ENCODE results near the gene CUL3. TPM values are rescaled to one million over a fixed set of nuclear protein-coding genes. Genes with fewer than 3 reads are reported as not detected.

The CUL3 gene
- total RNA-seq, 1 experiment from 2014 or later: 140 TPM

DNA sequence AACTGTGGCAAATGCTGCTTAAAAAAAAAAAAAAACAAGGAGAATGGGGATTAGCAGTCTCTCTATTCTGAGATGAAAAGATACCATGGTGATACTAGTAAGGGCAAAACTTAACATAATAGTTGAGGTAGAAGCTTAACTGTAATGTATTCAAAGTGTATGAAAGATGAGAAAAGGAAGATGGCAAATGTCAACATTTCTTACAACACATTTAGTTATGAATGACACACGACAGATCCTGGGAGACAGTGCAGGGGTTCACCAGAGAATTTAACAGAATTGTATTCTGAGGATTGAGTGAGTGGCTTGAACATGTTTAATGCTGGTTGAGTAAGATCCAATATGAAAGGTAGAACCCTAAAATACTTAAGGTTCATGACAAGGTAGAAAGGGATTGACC lies 52.7 kb downstream of the CUL3 start:
- no peaks in the 10 kb centered on the region for H3K9me3 ChIP-seq (ENCODE audit: low read depth, low read length, poor library complexity, severe bottlenecking)
- H3K27ac ChIP-seq (ENCODE audit: low read depth, low read length, poor library complexity, severe bottlenecking): no peak overlapping the region
- ChIA-PET CTCF (no interaction called here), POLR2A (ENCODE audit: low non-redundant PET) (no interaction called here)
- no peak overlapping the region for H3K4me3 ChIP-seq (ENCODE audit: low read depth, low read length, poor library complexity, severe bottlenecking)
- peaks cover 3% of the 10 kb centered on the region for H3K36me3 ChIP-seq (ENCODE audit: insufficient read depth, low read length, poor library complexity, severe bottlenecking)
- intact Hi-C loops (cut with micrococcal nuclease; ENCODE audit: unreplicated experiment): no loop called here
- peaks cover 11% of the 10 kb centered on the region for H3K4me1 ChIP-seq (ENCODE audit: insufficient read depth, low read length, poor library complexity, severe bottlenecking)
- no peaks in the 10 kb centered on the region for H3K27me3 ChIP-seq (replicated peaks; ENCODE audit: insufficient read depth, low read depth, low read length, poor library complexity)
- DNase-seq (ENCODE audit: low spot score): no peak
- BruUV-seq (replicated peaks): no TSS peak
- TF ChIP-seq, protein P1, sequence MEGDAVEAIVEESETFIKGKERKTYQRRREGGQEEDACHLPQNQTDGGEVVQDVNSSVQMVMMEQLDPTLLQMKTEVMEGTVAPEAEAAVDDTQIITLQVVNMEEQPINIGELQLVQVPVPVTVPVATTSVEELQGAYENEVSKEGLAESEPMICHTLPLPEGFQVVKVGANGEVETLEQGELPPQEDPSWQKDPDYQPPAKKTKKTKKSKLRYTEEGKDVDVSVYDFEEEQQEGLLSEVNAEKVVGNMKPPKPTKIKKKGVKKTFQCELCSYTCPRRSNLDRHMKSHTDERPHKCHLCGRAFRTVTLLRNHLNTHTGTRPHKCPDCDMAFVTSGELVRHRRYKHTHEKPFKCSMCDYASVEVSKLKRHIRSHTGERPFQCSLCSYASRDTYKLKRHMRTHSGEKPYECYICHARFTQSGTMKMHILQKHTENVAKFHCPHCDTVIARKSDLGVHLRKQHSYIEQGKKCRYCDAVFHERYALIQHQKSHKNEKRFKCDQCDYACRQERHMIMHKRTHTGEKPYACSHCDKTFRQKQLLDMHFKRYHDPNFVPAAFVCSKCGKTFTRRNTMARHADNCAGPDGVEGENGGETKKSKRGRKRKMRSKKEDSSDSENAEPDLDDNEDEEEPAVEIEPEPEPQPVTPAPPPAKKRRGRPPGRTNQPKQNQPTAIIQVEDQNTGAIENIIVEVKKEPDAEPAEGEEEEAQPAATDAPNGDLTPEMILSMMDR (conservative IDR thresholded peaks at IDR 0.05; ENCODE audit: low read depth, low read length): no peak
- no peak for TF ChIP-seq EZH2 (IDR thresholded peaks at IDR 0.05; ENCODE audit: borderline replicate concordance, low read depth, low read length, poor library complexity, severe bottlenecking)

DNA sequence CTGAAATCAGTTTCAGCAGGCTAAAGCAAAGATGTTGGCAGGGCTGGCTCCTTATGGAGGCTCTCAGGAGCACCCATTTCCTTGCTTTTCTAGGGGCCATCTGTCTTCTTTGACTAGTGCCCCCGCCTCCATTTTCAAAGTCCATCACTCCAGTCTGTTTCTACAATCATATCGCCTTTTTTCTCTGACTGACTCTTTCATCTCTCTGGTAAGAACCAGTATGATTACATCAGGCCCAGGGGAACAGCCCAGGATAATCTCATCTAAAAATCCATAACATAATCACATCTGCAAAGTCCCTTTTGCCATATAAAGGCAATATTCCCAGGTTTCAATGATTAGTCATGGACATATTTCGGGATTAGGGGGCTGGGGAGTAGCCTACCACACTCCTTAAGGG lies 57.0 kb downstream of the CUL3 start:
- intact Hi-C loops (cut with micrococcal nuclease; ENCODE audit: unreplicated experiment): no loop called here
- H3K4me1 ChIP-seq (ENCODE audit: insufficient read depth, low read length, poor library complexity, severe bottlenecking): peaks cover 16% of the 10 kb centered on the region
- TF ChIP-seq, protein P1 (conservative IDR thresholded peaks at IDR 0.05; ENCODE audit: low read depth, low read length): no peak
- no peak for TF ChIP-seq EZH2 (IDR thresholded peaks at IDR 0.05; ENCODE audit: borderline replicate concordance, low read depth, low read length, poor library complexity, severe bottlenecking)
- POLR2A ChIA-PET (ENCODE audit: low non-redundant PET): no interaction called here
- no peak for DNase-seq (ENCODE audit: low spot score)
- no TSS peak for BruUV-seq (replicated peaks)
- CTCF ChIA-PET: no interaction called here
- H3K27ac ChIP-seq (ENCODE audit: low read depth, low read length, poor library complexity, severe bottlenecking): no peak overlapping the region
- no peaks in the 10 kb centered on the region for H3K27me3 ChIP-seq (replicated peaks; ENCODE audit: insufficient read depth, low read depth, low read length, poor library complexity)
- H3K9me3 ChIP-seq (ENCODE audit: low read depth, low read length, poor library complexity, severe bottlenecking): no peaks in the 10 kb centered on the region
- peaks cover 3% of the 10 kb centered on the region for H3K36me3 ChIP-seq (ENCODE audit: insufficient read depth, low read length, poor library complexity, severe bottlenecking)
- no peak overlapping the region for H3K4me3 ChIP-seq (ENCODE audit: low read depth, low read length, poor library complexity, severe bottlenecking)

DNA sequence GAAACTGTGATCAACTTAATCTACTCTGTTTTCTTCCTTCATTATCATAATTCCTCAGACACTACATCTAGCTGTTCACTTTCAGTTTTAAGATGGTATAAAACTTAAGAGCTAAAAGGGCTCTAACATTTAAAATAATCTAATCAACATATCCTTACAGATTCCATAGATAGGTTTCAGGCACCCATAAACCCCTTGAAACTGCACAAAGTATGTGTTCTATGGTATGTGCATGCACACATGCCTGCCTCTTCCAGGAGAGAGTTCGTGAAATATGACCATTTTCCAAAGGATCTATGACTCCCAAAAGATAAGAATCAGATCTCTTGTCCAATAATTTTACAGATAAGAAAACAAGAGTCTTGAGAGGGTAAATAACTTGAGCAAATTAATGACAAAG lies 59.4 kb downstream of the CUL3 start:
- Histone ChIP-seq H3K4me3 (ENCODE audit: low read depth, low read length, poor library complexity, severe bottlenecking) (no peak overlapping the region), H3K4me1 (ENCODE audit: insufficient read depth, low read length, poor library complexity, severe bottlenecking) (peaks cover 14% of the 10 kb centered on the region), H3K9me3 (ENCODE audit: low read depth, low read length, poor library complexity, severe bottlenecking) (no peaks in the 10 kb centered on the region), H3K27me3 (replicated peaks; ENCODE audit: insufficient read depth, low read depth, low read length, poor library complexity) (no peaks in the 10 kb centered on the region), H3K27ac (ENCODE audit: low read depth, low read length, poor library complexity, severe bottlenecking) (no peak overlapping the region), H3K36me3 (ENCODE audit: insufficient read depth, low read length, poor library complexity, severe bottlenecking) (no peaks in the 10 kb centered on the region)
- no TSS peak for BruUV-seq (replicated peaks)
- DNase-seq (ENCODE audit: low spot score): no peak
- TF ChIP-seq EZH2 (IDR thresholded peaks at IDR 0.05; ENCODE audit: borderline replicate concordance, low read depth, low read length, poor library complexity, severe bottlenecking): no peak
- TF ChIP-seq, protein P1 (conservative IDR thresholded peaks at IDR 0.05; ENCODE audit: low read depth, low read length): no peak
- intact Hi-C loops (cut with micrococcal nuclease; ENCODE audit: unreplicated experiment): no loop called here
- POLR2A ChIA-PET (ENCODE audit: low non-redundant PET): no interaction called here
- CTCF ChIA-PET: no interaction called here

Measured in A673 (cell line).